Body of pancreas (tissue), 4 donors: Measurements from ENCODE around the gene ERBB4.

Experiments
- CTCF ChIP-seq, 7 experiments: fragments of 450-650 bp in 4 of 7; fragments of 200-600 bp in 3 of 7; sonication (generic) in 3 of 7; IDR thresholded peaks; one replicate each; pipeline ENCODE4 v1.5.1; 2016 to 2019; ENCODE audit warnings: antibody characterized with exemption in 7 of 7
- POLR2A ChIP-seq, 3 donors: fragments of 450-650 bp; IDR thresholded peaks; one replicate each; pipeline ENCODE4 v1.6.1; 2016; ENCODE audit warnings: antibody characterized with exemption in 3 of 3, mild to moderate bottlenecking in 2 of 3

GRCh38 chr2:211898702-211899101 is 639.9 kb downstream of the ERBB4 start:
- TF ChIP-seq POLR2A (IDR thresholded peaks at IDR 0.05): no peak
- TF ChIP-seq CTCF (IDR thresholded peaks at IDR 0.05): no peak
